Central memory CD4-positive, alpha-beta T cell (primary cell): ENCODE results near the gene ANGPTL2.

Experiments
- DNase-seq: peaks from one replicate; pipeline ENCODE4 v3.0.0; 2022

The ANGPTL2 gene

DNA sequence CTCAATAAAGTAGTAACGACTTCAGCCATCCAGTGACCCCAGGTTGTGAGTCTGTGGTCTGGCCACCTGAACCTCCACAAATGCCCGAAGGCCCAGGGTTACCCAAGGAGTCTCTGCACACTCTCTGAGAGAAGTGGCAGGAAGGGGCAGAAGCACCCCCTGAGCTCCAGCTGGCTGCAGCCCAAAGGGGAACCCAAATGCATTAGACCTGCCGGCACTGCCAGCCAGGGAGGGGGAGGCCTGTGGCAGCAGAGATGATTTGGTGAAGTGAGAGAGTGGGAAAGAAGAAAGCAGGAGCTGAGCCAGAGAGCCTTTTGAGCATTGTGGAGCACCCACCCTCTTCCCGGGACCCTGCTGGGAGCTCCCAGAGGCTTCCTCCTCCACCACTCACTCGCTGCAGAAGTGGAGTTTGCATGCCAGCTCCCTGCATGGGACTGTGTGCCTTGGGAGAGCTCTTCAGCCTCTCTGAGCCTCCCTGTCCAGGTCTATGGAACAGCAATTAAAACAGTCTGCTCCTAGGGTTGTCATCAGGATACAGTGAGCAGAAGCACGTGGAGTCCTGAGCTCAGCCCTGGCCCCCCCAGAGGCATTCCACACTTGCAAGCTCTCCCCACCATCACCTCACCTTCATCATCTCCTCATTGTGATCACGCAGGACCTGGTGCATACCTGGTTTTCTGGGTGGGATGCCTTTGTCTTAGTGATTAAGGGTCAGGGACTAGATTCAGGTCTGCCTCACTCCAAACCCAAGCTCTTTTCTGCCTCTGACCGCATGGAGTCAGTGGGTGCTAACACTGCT is 13.8 kb upstream of the ANGPTL2 start:
- no peak for DNase-seq

DNA sequence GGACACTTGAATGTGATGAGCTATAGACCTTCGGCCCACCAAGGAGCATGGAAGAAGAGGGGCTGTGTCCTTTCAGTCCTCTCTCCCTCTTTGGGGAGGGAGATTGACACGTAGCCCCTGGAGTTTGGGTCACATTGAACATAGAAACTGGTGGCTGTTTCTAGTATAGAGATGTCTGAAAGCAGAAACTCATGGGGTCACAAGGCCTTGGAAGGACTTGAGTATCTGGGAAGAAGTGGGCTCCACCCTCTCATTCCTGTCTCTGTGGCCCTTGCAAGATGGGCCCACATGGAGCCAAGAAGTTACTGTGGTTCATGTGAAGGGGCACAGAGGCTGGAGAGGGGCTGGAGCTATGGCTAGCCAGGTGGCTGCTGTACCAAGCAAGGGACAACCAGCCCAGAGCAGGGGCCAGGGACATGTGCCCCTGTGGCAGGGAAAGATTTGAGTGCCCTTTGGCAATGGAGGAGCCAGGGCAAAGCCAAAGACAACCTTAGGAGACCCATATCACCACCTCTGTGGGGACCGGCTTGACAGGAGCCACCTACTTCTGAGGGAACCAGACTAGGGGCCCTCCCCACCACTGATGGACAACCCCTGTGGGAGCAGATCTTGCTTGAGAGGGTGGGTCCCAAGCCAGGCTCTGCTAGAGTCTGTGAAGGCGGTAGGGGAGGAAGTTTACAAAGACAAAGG is 12.8 kb upstream of the ANGPTL2 start:
- DNase-seq, result no peak

DNA sequence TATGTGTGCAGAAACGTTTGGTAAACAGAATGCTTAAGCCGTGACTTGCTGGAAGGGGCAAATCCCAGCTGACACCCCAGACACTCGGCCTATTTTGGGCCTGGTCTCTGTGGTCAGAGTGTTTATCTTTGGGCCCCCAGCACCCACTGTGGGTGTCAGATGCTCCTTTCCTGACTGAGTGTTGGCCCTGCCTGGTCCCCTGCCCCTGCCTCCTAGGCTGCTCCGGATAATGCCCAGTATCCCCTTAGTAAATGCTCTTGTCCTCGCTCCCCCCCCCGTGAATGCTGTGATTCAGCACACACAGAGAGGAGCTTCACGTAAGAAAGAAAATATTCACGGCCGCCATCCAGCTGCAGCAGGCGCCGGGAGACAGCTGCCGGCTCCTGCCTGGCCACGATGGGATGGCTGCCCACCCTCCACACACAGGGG is 11.3 kb upstream of the ANGPTL2 start:
- no peak for DNase-seq

DNA sequence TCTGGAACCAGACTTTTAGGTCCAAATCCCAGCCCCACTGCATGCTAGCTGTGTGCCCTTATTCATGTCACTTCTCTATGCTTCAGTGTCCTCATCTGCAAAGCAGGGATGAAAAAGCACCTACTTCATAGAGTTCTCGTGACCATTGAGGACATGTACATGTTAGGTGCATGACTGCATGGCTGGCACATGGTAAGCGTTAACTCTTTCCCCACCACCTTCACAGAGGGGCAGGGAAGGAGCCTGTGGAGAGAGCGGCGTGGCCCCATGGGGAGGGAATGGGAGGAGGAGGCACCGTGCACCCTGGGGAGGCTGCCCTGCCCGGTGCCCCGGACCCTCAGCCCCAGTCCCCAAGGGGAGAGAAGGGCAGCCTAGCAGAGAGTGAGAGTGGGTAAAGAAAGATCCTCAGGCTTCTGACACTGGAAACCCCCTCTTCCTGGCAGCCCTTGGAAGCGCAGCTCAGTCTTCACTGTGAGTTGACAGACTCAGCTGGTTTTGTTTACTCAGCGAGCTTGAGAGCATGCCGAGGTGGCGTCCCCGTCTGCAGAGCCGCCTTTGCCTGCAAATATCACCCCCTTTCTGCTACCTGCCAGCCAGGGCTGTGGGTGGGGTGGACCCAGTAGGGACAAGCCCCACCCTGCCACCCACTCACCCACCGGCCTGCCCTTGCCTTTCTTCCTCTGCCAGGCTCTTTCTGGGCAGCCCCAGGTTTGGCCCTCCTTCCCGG is 10.6 kb upstream of the ANGPTL2 start:
- no peak for DNase-seq

DNA sequence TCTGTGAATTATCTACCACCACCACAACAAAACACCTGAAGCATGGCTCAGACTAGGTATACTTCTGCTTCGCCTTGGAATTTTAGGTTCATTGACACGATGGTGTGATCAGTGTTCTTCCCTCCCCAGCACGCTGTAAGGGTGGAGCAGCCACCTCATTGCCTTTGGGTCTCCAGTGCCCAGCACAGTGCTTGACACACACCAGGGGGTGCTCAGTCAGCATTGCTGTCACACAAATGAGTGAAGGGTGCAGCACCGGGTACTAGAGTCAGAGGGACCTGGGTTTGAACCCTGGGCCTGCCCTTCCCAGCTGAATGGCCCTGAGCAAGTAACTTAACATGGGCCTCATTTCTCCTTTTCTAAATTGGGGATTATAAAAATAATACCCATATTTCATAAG is 9.9 kb upstream of the ANGPTL2 start:
- no peak for DNase-seq

DNA sequence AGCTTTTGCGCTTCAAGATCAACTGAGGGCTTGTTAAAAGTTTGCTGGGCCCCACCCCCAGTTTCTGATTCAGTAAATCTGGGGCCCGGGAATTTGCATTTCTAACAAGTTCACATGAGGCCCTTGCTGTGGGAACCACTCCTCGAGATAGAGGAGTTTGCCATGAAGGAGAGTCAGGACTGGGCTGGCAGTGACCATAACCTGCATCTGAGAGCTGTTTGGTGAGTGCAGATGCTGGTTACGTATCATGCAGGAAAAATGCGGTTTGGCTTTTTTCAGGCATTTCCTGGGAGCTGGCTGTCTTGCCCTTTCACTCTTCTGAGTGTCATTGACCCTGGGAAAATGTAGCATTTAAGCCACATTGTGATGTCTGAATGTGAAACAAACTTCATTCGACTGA is 9.4 kb upstream of the ANGPTL2 start:
- no peak for DNase-seq

DNA sequence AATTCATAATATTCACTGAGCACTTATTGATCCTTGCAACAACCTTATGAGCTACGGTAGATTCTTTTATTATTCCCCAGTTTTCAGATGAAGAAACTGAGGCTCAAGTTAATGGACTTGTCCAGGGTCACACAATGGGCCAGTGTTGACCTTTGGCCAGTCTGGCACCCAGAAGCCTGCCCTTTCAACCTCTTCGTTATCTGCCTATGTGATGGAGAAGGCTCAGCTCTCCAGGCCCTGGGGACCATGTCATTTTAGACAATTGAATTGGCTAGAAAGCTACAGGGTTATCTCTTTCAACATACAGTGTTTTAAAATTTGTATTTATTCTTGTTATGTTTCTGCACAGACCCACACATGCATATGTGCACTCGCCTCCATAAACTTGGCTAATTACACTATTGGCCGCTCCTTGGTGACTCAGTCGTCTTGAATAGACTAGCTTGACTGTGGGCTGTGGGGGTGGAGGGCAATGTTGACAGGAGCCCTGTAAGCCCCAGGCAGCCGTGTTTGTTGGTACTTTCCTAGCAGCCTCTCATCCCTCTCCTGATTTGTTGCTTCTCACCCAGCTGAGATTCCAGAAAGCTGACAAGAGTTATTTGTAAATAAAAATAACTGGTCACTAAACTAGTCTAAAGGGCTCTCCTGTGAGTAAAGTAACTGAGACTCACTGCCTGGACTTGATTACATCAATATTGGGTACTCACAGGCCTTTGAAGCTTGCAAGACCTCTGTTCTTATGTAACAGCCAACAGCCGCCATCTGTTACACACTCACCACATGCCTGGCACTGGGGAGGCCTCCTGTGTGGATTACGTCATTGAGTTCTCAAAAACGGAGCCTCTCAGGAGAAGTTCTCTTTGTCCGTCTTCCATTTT is 8.5 kb upstream of the ANGPTL2 start:
- no peak for DNase-seq

DNA sequence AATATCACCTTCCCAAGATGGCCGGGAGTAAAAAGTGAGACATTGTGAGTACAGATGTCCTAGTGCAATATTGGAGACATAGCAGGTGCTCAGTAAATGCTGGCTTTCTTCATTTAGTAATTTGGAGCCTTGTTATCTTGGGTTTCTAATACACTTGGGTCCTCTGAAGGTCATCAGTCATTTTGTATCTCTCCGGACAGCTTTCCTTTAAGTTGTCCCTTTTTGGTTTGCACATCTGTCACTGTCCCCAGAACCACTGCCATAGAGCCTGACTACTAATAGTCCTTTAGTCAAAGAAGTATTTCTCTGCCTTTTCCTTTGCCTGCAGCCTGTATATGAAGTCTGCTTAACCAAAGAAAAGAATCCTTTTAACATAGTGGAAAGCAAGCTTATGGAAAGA is 7.8 kb upstream of the ANGPTL2 start:
- no peak for DNase-seq

DNA sequence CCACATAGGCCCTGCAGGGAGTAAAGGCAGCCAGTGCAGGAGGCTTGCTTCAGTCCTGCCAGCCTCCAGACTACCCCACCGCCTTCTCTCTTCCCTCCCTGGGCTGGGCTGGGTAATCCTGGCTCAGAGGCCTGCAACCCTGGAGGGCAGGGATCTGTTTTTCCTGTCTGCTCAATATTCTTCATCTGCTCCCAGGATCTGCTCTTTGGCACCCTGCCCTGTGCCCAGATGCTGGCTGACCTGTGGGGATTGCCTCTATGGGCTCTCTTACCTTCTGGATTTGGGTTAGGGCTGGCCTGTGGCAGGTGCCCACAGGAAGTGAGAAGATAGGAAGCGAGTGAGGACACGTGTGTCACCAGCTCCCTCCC is 7.3 kb upstream of the ANGPTL2 start:
- no peak for DNase-seq

DNA sequence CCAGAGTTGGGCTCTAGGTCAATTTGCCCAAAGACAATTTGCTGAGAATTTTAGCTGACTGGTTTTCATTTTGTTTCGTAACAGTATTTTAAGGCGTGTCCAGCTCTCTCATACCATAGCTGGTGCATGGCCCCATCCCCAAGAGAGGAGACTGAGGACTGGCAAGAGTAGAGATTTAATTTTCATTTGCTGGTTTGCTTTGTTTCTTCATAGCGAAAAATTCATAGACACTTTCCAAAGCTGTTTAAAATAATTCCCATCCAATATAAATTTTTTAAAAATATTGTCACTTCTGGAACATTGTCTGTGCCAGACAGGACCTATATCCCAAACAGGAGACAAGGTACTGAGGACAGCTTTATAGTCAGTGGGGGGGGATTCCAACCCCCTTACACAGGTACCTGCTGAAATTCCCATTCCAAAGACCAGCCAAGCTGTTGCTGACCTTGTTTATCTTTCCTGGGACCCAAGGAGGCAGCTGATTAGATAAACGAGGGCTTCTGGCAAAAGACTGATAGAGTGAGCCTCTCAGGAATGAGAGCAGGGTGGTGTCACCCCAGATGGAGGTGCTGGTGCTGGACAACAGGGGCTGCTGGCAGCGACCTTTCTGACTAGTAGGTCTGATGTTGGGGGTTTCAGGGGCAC is 6.8 kb upstream of the ANGPTL2 start:
- DNase-seq, result no peak

DNA sequence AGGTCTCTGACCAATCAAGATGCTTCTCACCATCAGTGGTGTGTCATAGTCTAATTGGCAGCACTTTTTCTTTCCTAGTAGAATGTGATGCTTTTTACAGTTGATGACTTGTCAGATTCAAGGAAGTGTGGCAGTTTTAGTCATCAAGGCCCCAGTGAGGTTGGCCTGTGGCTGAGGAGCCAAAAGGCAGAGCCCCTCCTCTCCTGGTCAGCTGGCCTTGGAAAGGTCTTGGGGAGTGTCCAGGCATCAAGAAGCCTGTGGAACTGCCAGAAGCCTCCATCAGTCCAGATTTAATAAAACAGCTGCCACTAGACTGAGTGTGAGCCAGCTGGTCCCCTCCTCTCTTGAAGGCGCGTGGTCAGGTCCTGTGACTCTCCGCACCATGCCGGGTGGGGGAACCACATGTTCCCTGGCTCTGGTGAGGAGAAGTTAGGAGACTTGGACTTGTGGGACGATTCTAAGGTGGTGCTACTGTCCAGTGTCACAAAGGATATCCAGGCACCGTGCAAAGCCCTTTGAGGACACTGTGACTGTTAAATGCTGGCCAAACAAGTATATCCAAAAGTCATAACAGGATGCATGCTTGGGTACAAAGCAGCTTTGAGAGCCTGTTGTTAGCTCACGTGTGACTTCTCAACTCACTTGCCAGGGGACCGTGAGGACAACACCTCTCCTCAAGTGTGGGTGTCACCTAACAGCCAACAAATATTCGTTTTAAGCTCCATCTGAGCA is 6.1 kb upstream of the ANGPTL2 start:
- DNase-seq, result no peak

DNA sequence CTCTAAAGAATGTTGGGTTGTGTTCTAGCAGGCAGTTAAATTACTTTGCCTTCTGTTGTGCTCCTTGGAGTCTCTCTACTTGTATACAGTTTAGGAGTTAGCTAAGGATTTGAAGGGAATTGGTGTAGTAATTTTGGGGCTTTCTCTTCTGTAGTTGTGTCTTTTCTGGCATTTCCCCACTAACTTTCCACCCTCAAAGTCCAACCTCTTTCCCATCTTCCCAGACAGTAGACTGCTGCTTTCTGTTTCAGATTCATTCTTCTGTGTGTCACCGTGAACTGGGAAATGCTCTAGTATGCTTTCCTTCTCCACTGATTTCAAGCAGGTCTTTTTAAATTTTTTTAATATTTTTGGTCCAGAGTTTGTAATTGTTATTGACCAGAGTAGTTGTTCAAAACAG is 4.5 kb upstream of the ANGPTL2 start:
- no peak for DNase-seq

DNA sequence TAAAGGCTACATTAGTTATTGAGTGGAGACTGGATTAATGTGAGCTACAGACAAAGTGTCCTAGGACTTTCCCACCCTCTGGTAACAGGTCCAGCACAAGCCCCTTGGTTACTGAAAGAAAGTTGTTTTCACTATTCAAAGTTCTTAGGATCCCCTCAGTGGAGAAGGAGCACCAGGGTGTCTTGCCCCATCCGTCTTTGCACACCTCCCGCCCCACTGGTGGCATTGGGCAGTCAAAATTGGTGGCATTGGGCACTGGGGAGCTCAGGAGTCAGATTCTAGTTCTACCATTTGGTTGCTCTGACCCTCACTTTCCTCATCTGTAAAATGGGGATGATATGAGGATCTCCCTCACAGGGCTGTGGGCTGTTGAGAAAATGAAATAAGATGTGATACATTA is 2.4 kb upstream of the ANGPTL2 start:
- DNase-seq, result no peak

DNA sequence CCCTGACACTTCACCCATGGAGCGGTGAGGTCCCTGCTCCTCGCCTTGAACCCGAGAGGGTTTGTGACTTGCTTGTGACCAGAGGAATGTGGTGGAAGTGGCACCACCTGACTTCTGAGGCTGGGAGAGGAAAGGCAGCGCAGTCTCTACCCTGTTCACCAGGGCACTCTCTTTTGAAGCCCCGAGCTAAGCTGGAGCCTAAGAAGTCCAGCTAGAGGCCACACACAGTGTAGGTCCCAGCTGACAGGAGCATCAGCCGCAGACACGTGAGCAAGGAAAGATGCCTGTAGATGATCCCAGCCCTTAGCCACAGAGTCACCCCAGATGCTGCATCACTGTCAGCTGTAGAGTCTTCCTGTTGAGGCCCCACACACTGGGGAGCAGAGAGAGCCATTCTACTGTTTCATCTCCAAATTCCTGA is 1.7 kb upstream of the ANGPTL2 start:
- DNase-seq, result no peak

DNA sequence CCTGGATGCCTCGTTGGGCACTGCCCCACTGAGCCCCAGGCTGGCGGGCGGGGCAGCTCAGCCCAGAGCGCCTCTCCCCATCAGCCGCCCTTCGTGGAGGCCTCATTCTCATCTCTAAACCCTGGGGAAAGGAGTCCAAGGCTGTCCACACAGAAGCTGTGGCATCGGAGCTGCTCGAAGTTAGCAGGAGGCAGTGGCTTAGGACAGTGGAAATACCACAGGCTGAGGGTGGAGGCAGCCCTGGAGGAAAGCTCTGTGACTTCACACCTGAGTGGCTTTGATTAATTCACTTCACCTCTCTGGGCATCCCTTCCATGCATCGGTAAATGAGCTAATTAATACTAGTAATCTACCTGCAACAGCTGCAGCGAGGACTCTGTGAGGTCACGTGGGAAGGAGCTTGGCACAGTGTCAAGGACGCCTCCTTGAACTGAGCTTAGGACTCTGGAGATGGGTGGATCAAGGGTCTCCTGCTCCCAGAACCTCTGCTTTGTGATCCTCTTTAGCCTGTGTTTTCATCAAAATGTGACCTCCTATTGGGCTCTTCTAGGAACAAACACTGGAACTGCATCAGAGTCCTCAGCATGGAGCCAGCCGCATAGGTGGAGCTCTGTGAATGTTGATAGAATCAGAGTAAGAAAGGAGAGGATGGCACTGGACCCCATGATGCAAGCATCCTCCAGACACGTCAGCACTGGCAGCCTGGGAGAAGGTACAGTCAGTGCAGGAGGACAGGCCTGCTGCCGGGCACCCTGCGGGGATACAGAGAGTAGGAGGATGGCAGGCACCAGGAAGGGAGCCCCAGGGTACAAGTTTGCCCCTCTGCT is 842 bp upstream of the ANGPTL2 start:
- no peak for DNase-seq

DNA sequence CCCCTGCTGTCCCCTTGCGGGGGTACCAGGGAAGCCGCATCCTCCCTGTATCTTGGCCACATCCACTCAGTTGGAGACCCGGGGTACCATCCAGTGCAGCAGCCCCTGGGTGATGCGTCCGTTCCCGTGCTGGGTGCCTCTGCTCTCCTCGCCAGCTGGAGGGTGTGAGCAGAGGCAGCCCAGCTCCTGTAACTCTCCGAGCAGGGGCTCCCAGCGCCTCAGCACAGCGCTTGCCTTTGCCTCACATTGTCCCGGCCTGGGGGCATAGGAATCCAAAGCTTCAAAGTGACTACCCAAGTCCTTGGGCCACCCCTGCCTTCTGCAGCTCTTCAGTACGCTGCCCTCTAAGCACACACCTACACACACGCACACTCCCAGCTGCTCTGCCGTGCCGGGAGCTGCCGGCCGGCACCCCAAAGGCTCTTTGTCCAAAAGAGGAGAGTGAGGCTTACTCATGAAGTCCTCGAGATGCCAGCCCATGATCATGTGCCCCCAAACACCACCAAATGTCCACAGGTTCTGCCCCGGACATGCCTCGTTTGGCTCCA is 733 bp downstream of the ANGPTL2 start:
- no peak for DNase-seq

DNA sequence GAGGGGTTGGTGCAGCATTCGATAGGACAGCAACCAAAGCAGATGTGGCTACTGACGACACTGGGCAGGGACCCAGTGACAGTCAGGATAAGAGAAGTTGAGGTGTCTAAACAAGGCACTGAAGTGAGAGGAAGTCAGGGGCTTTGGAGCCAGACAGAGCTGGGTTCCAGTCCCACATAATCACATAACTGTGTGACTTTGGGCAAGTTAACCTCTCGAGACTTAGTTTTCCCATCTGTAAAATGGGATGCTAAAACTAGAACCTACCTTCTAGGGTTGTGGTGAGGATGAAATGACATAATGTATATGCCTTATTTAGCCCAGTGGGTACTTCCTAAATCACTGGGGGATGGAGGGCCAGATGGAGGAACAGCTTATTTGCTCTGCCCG is 3.1 kb downstream of the ANGPTL2 start:
- DNase-seq, result no peak

DNA sequence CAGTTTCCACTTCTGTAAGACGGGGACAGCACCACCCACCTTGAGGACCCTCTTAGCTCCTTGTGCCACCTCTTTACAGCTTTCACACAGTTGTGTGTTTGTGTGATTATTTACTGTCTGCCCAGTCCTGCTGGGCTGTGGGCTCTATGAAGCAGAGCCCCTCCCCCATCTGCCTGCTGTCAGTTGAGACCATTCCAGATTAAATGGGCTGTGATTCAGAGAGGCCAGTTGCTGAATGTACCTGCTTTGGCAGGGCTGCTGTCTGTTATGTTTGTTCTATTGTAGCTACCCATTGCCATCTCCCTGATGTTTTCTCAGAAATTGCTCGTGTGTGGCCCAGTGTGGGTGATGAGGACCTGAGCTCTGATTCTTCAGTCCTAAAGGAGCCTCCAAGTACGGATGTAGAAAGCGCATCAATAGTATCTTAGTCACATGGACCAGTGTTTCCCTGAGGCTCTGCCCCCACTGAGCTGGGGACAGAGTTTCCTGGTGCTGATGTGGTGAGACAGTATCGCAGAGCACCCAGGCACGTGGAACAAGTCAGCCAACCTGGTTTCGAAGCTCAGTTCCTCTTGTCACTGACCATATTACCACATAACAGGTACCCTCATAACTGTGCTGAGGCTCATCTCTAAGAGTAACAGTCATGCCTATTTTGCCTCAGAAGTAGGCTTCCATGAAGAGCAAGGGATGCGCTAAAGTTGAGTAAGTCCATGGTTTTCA is 3.7 kb downstream of the ANGPTL2 start:
- no peak for DNase-seq

DNA sequence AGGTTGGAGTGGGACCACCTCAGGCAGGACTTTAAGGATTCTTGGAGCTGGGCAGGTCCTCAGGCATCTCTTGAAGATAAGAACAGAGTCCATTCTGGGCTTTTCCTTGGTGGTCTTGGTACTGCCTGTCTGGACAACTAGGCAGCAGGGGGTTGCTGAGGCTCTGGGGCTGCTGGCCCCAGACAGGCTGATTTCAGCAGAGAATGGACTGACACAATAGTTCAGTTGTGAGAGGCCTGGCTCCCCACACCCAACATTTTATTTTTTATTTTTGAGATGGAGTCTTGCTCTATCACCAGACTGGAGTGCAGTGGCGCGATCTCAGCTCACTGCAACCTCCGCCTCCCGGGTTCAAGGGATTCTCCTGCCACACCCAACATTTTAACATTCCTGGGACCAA is 4.6 kb downstream of the ANGPTL2 start:
- DNase-seq, result no peak

DNA sequence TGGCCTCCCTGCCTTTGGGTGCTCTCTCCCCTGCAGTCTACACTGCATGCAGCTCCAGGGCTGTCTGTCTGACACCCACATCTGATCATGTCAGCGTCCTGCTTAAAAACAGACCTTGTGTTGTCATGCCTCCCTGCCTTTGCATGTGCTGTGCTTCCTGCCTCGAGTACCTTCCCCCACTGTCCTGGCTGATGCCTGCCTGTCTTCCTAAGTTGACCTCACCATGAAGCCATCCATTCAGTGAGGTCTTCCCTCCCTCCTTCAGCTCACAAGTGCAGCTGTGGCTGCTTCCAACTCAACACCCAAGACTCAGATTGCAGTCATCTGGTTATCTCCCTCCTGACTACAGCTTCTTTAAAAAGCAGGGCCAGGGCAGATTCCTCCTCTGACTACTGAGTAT is 5.5 kb downstream of the ANGPTL2 start:
- no peak for DNase-seq
